Heart right ventricle (tissue), 16 donors: ENCODE data around the gene DTNA. TPM values are rescaled to one million over a fixed set of nuclear protein-coding genes. Genes with fewer than 3 reads are reported as not detected.

ENCODE experiments used
- ATAC-seq, 8 donors: fragments of 200-7000 bp; cut with Tn5 transposase; one replicate each; pipeline ENCODE4 v1.9.1; 2020; ENCODE audit warnings: mild to moderate bottlenecking in 8 of 8, moderate library complexity in 8 of 8, moderate number of reproducible peaks in 1 of 8
- DNase-seq, 2 donors: peaks; one replicate each; pipeline ENCODE4 v3.0.0-alpha.2; 2020
- H3K27ac ChIP-seq, 10 donors: fragments of 200-600 bp; sonication (generic) in 2 of 10; one replicate each; pipeline versions ENCODE4 v1.5.0 to v1.8.0; 2020 to 2022; ENCODE audit warnings: mild to moderate bottlenecking in 3 of 10
- H3K27me3 ChIP-seq, 7 donors: fragments of 200-600 bp; one replicate each; pipeline ENCODE4 v1.8.0; 2021 to 2022; ENCODE audit warnings: mild to moderate bottlenecking in 2 of 7
- H3K36me3 ChIP-seq, 9 donors: fragments of 200-600 bp; sonication (generic) in 1 of 9; one replicate each; pipeline versions ENCODE4 v1.5.0 to v1.8.0; 2020 to 2022; ENCODE audit warnings: mild to moderate bottlenecking in 2 of 9
- H3K4me1 ChIP-seq, 9 donors: fragments of 200-600 bp; sonication (generic) in 1 of 9; one replicate each; pipeline versions ENCODE4 v1.5.0 to v1.8.0; 2020 to 2022; ENCODE audit warnings: mild to moderate bottlenecking in 4 of 9
- H3K4me3 ChIP-seq, 10 donors: fragments of 200-600 bp; sonication (generic) in 2 of 10; one replicate each; pipeline versions ENCODE4 v1.5.0 to v1.8.0; 2020 to 2022; ENCODE audit warnings: mild to moderate bottlenecking in 7 of 10, moderate library complexity in 2 of 10
- H3K9me3 ChIP-seq, 11 donors: fragments of 200-600 bp in 10 of 11; sonication (generic) in 2 of 11; one replicate each; pipeline versions ENCODE4 v1.5.0 to v1.8.0; 2013 to 2022; ENCODE audit warnings: mild to moderate bottlenecking in 2 of 11, control low read depth in 1 of 11, moderate library complexity in 1 of 11
- WGBS, 2 donors: extraction: QIAGEN DNeasy Blood & Tissue Kit; methylation state at CpG; one replicate each; pipeline ENCODE4 v1.1.7; 2013; ENCODE audit warnings: inconsistent platforms in 1 of 2; 5-methylcytosine and 5-hydroxymethylcytosine counted together
- intact Hi-C, 10 donors: fragments of 100-400 bp; cut with DNase I; formaldehyde crosslinking; loops; one replicate each; pipeline versions ENCODE4 v1.11.1 to v1.14.2; 2022
- polyA plus RNA-seq, 2 donors: library from polyadenylated mRNA; stranded (reverse); fragments of 200-250 nt; gene quantifications; one replicate each; pipeline ENCODE4 v1.2.3, GENCODE V29; 2013
- total RNA-seq, 10 donors: library from RNA; stranded (reverse); fragmentation: NEBNext Ultra II Directional in 3 of 10; extraction: Animal tissue kit (Norgen Biotek cat#: 25700) in 3 of 10; gene quantifications; one replicate each; pipeline versions ENCODE4 v1.2.1 to v1.2.4, GENCODE V29; 2021 to 2023
- TF ChIP-seq, protein P1 (sequence below), 9 donors: fragments of 200-600 bp; sonication (generic) in 2 of 9; IDR thresholded peaks; one replicate each; pipeline versions ENCODE4 v1.5.0 to v1.8.0; 2021 to 2022; ENCODE audit warnings: antibody characterized with exemption in 9 of 9, mild to moderate bottlenecking in 5 of 9, moderate library complexity in 1 of 9
- donor health status: Arrhythmogenic right ventricular cardiomyopathy.
- donor health status: ischemic (EF 13 %, LVEDD 7.1; RV severe dilation, severe dysfunction).
- donor health status: healthy with polysubstance abuse.
- donor health status: DM: no; HTN: yes; CAD: no.
- donor health status: DM: no; HTN: no; CAD: no.
- donor health status: ischemic (EF 25% LVEDD 6.9; RV normal size, moderate dysfunction).
- donor health status: ischemic (EF 25% LVEDD 5.7; RV mildly dilated, moderate dysfunction).
- donor health status: healthy.
- donor health status: DM: yes; HTN: yes; CAD: no.
- donor health status: Ischemic cardiomyopathy.
- donor health status: ischemic (EF 35%, LVEDD 5.7; RV mildly dilated, moderate dysfunction).
- donor health status: nonischemic (EF 11% LVEDD 7.7; RV severe dilation, severe dysfunction).
- donor health status: DM: yes; HTN: yes; CAD: no.
- donor health status: PGD.
- donor health status: ischemic (EF 29% LVEDD 5.4; RV normal size, mild dysfunction).
- donor health status: nonischemic (EF 23%, LVEDD 6.1; RV moderate dilation, normal function).

DTNA gene
- total and polyA plus RNA-seq, 12 donors = 65.4 to 198 (median 179) TPM

DNA sequence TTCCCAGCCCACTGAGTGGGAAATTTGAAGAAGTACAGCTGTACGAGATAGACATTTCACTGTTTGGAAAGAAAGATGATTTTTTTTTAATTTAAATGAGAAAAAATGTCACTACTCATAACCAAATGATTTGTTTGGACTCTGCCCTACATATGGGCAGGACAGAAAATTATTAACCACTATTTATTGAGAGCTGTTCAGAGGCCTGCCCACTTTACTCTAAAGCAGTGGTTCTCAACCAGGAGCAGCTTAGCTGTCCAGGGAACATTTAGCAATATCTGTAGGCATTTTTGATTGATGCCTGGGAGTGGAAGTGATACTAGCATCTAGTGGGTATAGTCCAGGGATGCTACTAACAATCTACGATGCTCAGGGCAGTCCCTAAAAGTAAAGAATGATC, 13.4 kb upstream of the DTNA start:
- WGBS, 2 donors = 94 to 96% methylated on average over 2 of the region's 2 CpGs
- Histone ChIP-seq H3K27me3 (no peaks in the 10 kb centered on the region), H3K9me3 (peaks cover 0 to 3% (median 0%) of the 10 kb centered on the region in 11 donors), H3K4me3 (no peak overlapping the region), H3K36me3 (peaks cover 0 to 5% (median 0%) of the 10 kb centered on the region in 9 donors), H3K4me1 (peaks cover 0 to 45% (median 17%) of the 10 kb centered on the region in 9 donors), H3K27ac (no peak overlapping the region)
- DNase-seq (no peak), ATAC-seq (no peak)
- TF ChIP-seq, protein P1, sequence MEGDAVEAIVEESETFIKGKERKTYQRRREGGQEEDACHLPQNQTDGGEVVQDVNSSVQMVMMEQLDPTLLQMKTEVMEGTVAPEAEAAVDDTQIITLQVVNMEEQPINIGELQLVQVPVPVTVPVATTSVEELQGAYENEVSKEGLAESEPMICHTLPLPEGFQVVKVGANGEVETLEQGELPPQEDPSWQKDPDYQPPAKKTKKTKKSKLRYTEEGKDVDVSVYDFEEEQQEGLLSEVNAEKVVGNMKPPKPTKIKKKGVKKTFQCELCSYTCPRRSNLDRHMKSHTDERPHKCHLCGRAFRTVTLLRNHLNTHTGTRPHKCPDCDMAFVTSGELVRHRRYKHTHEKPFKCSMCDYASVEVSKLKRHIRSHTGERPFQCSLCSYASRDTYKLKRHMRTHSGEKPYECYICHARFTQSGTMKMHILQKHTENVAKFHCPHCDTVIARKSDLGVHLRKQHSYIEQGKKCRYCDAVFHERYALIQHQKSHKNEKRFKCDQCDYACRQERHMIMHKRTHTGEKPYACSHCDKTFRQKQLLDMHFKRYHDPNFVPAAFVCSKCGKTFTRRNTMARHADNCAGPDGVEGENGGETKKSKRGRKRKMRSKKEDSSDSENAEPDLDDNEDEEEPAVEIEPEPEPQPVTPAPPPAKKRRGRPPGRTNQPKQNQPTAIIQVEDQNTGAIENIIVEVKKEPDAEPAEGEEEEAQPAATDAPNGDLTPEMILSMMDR (IDR thresholded peaks at IDR 0.05) = no peak
- intact Hi-C loops = no loop called here

DNA sequence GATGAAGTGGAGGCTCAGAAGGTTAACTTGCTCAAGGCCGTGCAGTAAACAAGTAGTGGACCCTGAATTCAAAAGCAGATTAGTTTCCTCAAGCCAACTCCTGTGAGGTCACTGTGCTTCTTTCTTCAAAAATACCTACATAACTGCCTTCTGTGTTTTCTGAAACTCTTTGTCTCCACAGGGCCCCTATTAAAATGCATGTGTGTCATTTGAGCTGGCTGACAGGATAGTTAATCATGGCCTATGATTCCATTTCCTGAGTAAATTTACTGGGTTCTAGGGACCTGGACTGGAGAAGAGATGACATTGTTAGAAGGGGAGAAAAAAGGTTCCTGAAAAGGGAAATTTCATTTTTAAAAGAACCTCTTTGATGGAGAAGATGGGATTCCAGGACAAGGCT, 12.9 kb upstream of the DTNA start:
- H3K27me3 ChIP-seq = no peaks in the 10 kb centered on the region
- peaks cover 0 to 45% (median 17%) of the 10 kb centered on the region in 9 donors for H3K4me1 ChIP-seq
- WGBS, 2 donors = 88 to 100% methylated on average over 1 of the region's 1 CpG
- ATAC-seq (no peak), DNase-seq (no peak)
- peaks cover 0 to 5% (median 0%) of the 10 kb centered on the region in 9 donors for H3K36me3 ChIP-seq
- H3K4me3 ChIP-seq = no peak overlapping the region
- TF ChIP-seq, protein P1 (IDR thresholded peaks at IDR 0.05) = no peak
- peaks cover 0 to 3% (median 0%) of the 10 kb centered on the region in 11 donors for H3K9me3 ChIP-seq
- intact Hi-C loops = no loop called here
- no peak overlapping the region for H3K27ac ChIP-seq

DNA sequence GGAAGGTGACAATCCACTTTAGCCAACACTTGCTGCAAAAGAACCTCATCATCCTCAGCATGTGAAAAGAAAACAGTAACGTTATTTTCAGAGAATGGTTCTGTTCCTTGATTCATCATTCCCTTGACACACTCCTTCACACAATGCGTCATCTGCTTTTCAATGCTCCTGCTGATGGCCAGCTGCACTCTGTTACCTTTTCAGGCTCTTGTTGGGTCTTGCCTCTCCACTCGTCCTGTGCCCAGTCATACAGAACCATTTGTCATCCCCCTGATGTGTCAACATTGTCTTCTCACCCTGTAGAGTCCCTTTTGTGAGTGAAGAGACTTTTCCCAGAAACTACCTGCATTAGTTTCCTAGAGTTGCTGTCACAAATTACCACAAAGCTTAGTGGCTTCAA, 12.2 kb upstream of the DTNA start:
- Histone ChIP-seq H3K36me3 (peaks cover 0 to 5% (median 0%) of the 10 kb centered on the region in 9 donors), H3K4me3 (no peak overlapping the region), H3K9me3 (peaks cover 0 to 3% (median 0%) of the 10 kb centered on the region in 11 donors), H3K27me3 (no peaks in the 10 kb centered on the region), H3K4me1 (peaks cover 0 to 48% (median 17%) of the 10 kb centered on the region in 9 donors), H3K27ac (no peak overlapping the region)
- TF ChIP-seq, protein P1 (IDR thresholded peaks at IDR 0.05) = no peak
- no peak for DNase-seq
- 72 to 74% methylated on average over 3 of the region's 3 CpGs for WGBS, 2 donors
- intact Hi-C loops = no loop called here
- ATAC-seq = no peak

DNA sequence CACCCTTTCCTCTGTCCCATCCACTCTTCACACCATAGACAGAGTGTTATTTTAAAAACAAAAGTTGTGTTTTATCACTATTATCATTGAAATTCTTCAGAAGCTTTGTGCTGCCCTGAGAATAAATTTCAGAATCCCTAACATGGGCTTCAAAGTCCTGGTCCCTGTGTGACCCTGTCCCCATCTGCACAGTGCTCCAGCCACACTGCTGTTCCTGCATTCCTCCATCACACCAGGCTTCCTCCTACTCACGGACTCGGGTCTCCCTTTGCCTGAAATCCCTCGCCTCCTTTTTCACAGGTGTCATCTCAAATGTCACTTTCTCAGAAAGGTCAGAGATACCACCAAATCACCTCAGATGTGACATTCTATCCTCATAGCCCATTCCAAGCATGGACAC, 8.2 kb upstream of the DTNA start:
- ATAC-seq (peak in 2 of 8 donors; percentile 28 to 55), DNase-seq (no peak)
- WGBS, 2 donors = 79 to 81% methylated on average over 3 of the region's 3 CpGs
- Histone ChIP-seq H3K4me3 (no peak overlapping the region), H3K36me3 (peaks cover 0 to 5% (median 0%) of the 10 kb centered on the region in 9 donors), H3K4me1 (peaks cover 0 to 34% (median 8%) of the 10 kb centered on the region in 9 donors), H3K9me3 (peaks cover 0 to 3% (median 0%) of the 10 kb centered on the region in 11 donors), H3K27ac (peak overlapping the region in 1 of 10 donors; percentile 32), H3K27me3 (no peaks in the 10 kb centered on the region)
- TF ChIP-seq, protein P1 (IDR thresholded peaks at IDR 0.05) = no peak
- intact Hi-C loops = loop anchor here in 1 of 10 donors (10.0 kb wide), 1 partner anchor 73 kb away; no protein-coding TSS in a partner anchor
